Neural cell (in vitro differentiated cells): Measurements from ENCODE around the gene CLSTN2. TPM values are rescaled to one million over a fixed set of nuclear protein-coding genes. Genes with fewer than 3 reads are reported as not detected.

Source experiments
- H2AFZ ChIP-seq: fragments of 200-600, 300-800 bp; sonication (generic), shearing (Covaris generic); 2 replicates; pipeline ENCODE4 v1.6.0; 2014; ENCODE audit warnings: low read depth, mild to moderate bottlenecking, antibody characterized with exemption, low read length, moderate library complexity
- H3F3A ChIP-seq: fragments of 200-600 bp; shearing (Covaris generic); 2 replicates; pipeline ENCODE4 v1.6.1; 2016; ENCODE audit warnings: mild to moderate bottlenecking, moderate library complexity, mixed read lengths, antibody characterized with exemption, low read length; ENCODE audit not compliant: insufficient read depth, poor library complexity, severe bottlenecking
- H3K27ac ChIP-seq: fragments of 200-600, 300-800 bp; sonication (generic), shearing (Covaris generic); 2 replicates; pipeline ENCODE4 v1.5.1; 2014; ENCODE audit warnings: mild to moderate bottlenecking, low read length, moderate library complexity
- H3K27me3 ChIP-seq: fragments of 300-800, 200-600 bp; sonication (generic), shearing (Covaris generic); 2 replicates; pipeline ENCODE4 v1.6.0; 2014; ENCODE audit warnings: mild to moderate bottlenecking, low read depth, low read length, moderate library complexity; ENCODE audit not compliant: insufficient read depth
- H3K36me3 ChIP-seq: fragments of 300-800, 200-600 bp; sonication (generic), shearing (Covaris generic); 2 replicates; pipeline ENCODE4 v1.5.1; 2014; ENCODE audit warnings: mild to moderate bottlenecking, antibody characterized with exemption, low read length, moderate library complexity; ENCODE audit not compliant: insufficient read depth
- H3K4me2 ChIP-seq: fragments of 300-800, 200-600 bp; sonication (generic), shearing (Covaris generic); 2 replicates; pipeline ENCODE4 v1.6.0; 2014; ENCODE audit warnings: mild to moderate bottlenecking, low read length
- H3K4me3 ChIP-seq: fragments of 300-800, 200-600 bp; sonication (generic), shearing (Covaris generic); 2 replicates; pipeline ENCODE4 v1.5.1; 2014; ENCODE audit warnings: mild to moderate bottlenecking, low read length, moderate library complexity
- H3K79me2 ChIP-seq: fragments of 200-600 bp; shearing (Covaris generic); replicated peaks from 2 replicates; pipeline ENCODE4 v1.6.0; 2014; ENCODE audit warnings: mild to moderate bottlenecking, low read length, moderate library complexity; ENCODE audit not compliant: insufficient read depth
- H3K9ac ChIP-seq: fragments of 300-800, 200-600 bp; sonication (generic), shearing (Covaris generic); 2 replicates; pipeline ENCODE4 v1.6.1; 2016; ENCODE audit warnings: mild to moderate bottlenecking, low read length, mixed read lengths
- H3K9me2 ChIP-seq: fragments of 200-600 bp; shearing (Covaris generic); 2 replicates; pipeline ENCODE4 v1.6.1; 2016; ENCODE audit warnings: mild to moderate bottlenecking, low read length, mixed read lengths; ENCODE audit not compliant: insufficient read depth
- H3K9me3 ChIP-seq: fragments of 200-600, 300-800 bp; sonication (generic), shearing (Covaris generic); 2 replicates; pipeline ENCODE4 v1.6.1; 2016; ENCODE audit warnings: mild to moderate bottlenecking, mixed run types, low read length, moderate library complexity, mixed read lengths
- H4K20me1 ChIP-seq: fragments of 200-600 bp; shearing (Covaris generic); 2 replicates; pipeline ENCODE4 v1.6.1; 2016; ENCODE audit warnings: mild to moderate bottlenecking, mixed run types; ENCODE audit not compliant: insufficient read depth
- CTCF ChIP-seq: fragments of 450-650 bp; IDR thresholded peaks from 2 replicates; pipeline ENCODE4 v1.5.1; 2014; ENCODE audit warnings: antibody characterized with exemption, mild to moderate bottlenecking, moderate library complexity; ENCODE audit not compliant: poor library complexity, severe bottlenecking
- EP300 ChIP-seq: fragments of 450-650 bp; conservative IDR thresholded peaks from 2 replicates; pipeline ENCODE4 v1.6.1; 2014; ENCODE audit warnings: antibody characterized with exemption, mild to moderate bottlenecking, moderate library complexity; ENCODE audit not compliant: poor library complexity, severe bottlenecking
- EZH2 ChIP-seq: fragments of 200-600, 300-800 bp; shearing (Covaris generic), sonication (generic); IDR thresholded peaks from 2 replicates; pipeline ENCODE4 v1.6.1; 2014; ENCODE audit warnings: antibody characterized with exemption, low read length, borderline replicate concordance, mild to moderate bottlenecking; ENCODE audit not compliant: insufficient read depth, poor library complexity, severe bottlenecking
- MXI1 ChIP-seq: fragments of 450-650 bp; conservative IDR thresholded peaks from 2 replicates; pipeline ENCODE4 v1.6.1; 2014; ENCODE audit warnings: antibody characterized with exemption, mild to moderate bottlenecking; ENCODE audit not compliant: poor library complexity, severe bottlenecking
- POLR2AphosphoS5 ChIP-seq: IDR thresholded peaks from 2 replicates; pipeline ENCODE4 v1.6.1; 2012
- RAD21 ChIP-seq: fragments of 450-650 bp; conservative IDR thresholded peaks from 2 replicates; pipeline ENCODE4 v1.6.1; 2014; ENCODE audit warnings: antibody characterized with exemption, mild to moderate bottlenecking, moderate library complexity
- REST ChIP-seq: IDR thresholded peaks from 2 replicates; pipeline ENCODE4 v1.6.1; 2012; ENCODE audit warnings: borderline replicate concordance
- SMC3 ChIP-seq: fragments of 450-650 bp; conservative IDR thresholded peaks from 2 replicates; pipeline ENCODE4 v1.6.1; 2014; ENCODE audit warnings: antibody characterized with exemption, mild to moderate bottlenecking, moderate library complexity; ENCODE audit not compliant: poor library complexity
- TAF1 ChIP-seq: IDR thresholded peaks from 2 replicates; pipeline ENCODE4 v1.6.1; 2012; ENCODE audit warnings: low read depth
- polyA plus RNA-seq: library from polyadenylated mRNA; depleted of rRNA; stranded (reverse); fragments of >200 nt; gene quantifications from 2 replicates; pipeline ENCODE4 v1.2.3, GENCODE V29; 2014

Gene CLSTN2
- polyA plus RNA-seq, 1 donor from 2014 or later, result 10.7 TPM

- no peaks in the 10 kb centered on the region for H3K79me2 ChIP-seq
- H3F3A ChIP-seq, result no peaks in the 10 kb centered on the region
- H3K9ac ChIP-seq, result no peak overlapping the region
- no peaks in the 10 kb centered on the region for H4K20me1 ChIP-seq
- H3K27ac ChIP-seq, result no peak overlapping the region
- no peak overlapping the region for H2AFZ ChIP-seq
- no peak overlapping the region for H3K4me2 ChIP-seq
- TF ChIP-seq MXI1, result no peak
- no peak for TF ChIP-seq TAF1
- no peak for TF ChIP-seq EP300
- TF ChIP-seq RAD21, result no peak
- TF ChIP-seq EZH2, result no peak
- TF ChIP-seq SMC3, result no peak
- no peak for TF ChIP-seq POLR2AphosphoS5
- no peaks in the 10 kb centered on the region for H3K36me3 ChIP-seq
- H3K9me3 ChIP-seq, result no peaks in the 10 kb centered on the region
- H3K27me3 ChIP-seq, result no peaks in the 10 kb centered on the region
- H3K9me2 ChIP-seq, result no peaks in the 10 kb centered on the region
- H3K4me3 ChIP-seq, result no peak overlapping the region
Observed at GRCh38 chr3:140441006-140441405, 506.0 kb downstream of the CLSTN2 start.

GRCh38 chr3:140442621-140443020 is 507.6 kb downstream of the CLSTN2 start:
- TF ChIP-seq EP300 (no peak), RAD21 (no peak), MXI1 (no peak), REST (no peak), SMC3 (no peak), TAF1 (no peak), CTCF (no peak), POLR2AphosphoS5 (no peak), EZH2 (no peak)
- no peak overlapping the region for H3K27ac ChIP-seq
- no peaks in the 10 kb centered on the region for H3F3A ChIP-seq
- no peaks in the 10 kb centered on the region for H3K9me2 ChIP-seq
- H3K36me3 ChIP-seq, result no peaks in the 10 kb centered on the region
- no peaks in the 10 kb centered on the region for H3K79me2 ChIP-seq
- H3K4me3 ChIP-seq, result no peak overlapping the region
- H3K4me2 ChIP-seq, result no peak overlapping the region
- H3K9ac ChIP-seq, result no peak overlapping the region
- no peaks in the 10 kb centered on the region for H3K9me3 ChIP-seq
- no peak overlapping the region for H2AFZ ChIP-seq
- no peaks in the 10 kb centered on the region for H4K20me1 ChIP-seq
- H3K27me3 ChIP-seq, result no peaks in the 10 kb centered on the region

GRCh38 chr3:140443073-140443472 is 508.1 kb downstream of the CLSTN2 start:
- Histone ChIP-seq H4K20me1 (no peaks in the 10 kb centered on the region), H3K79me2 (no peaks in the 10 kb centered on the region), H2AFZ (no peak overlapping the region), H3K27me3 (no peaks in the 10 kb centered on the region), H3K9me2 (no peaks in the 10 kb centered on the region), H3K4me3 (no peak overlapping the region), H3F3A (no peaks in the 10 kb centered on the region), H3K9ac (no peak overlapping the region), H3K27ac (no peak overlapping the region), H3K36me3 (no peaks in the 10 kb centered on the region), H3K4me2 (no peak overlapping the region), H3K9me3 (no peaks in the 10 kb centered on the region)
- TF ChIP-seq EZH2 (no peak), TAF1 (no peak), RAD21 (no peak), CTCF (no peak), POLR2AphosphoS5 (no peak), MXI1 (no peak), REST (no peak), EP300 (no peak), SMC3 (no peak)
